CD14-positive monocyte (primary cell): ENCODE results near the gene SCMH1. TPM values are rescaled to one million over a fixed set of nuclear protein-coding genes. Genes with fewer than 3 reads are reported as not detected.
"Not testable (repeated sequence)": the region's sequence is repeated elsewhere in the genome, so short reads cannot be mapped to it uniquely, and the experiment has no call there.

Source experiments
- DNase-seq, 3 donors: peaks; one replicate each; pipeline ENCODE4 v3.0.0-alpha.2; 2011 to 2022
- H2AFZ ChIP-seq: 2 replicates; pipeline ENCODE4 v1.6.0; 2012; ENCODE audit warnings: mild to moderate bottlenecking, low read depth, low read length, inconsistent platforms; ENCODE audit not compliant: insufficient read depth, poor library complexity, severe bottlenecking
- H3K27ac ChIP-seq, 2 donors: 1 replicate in 1 of 2; 2 replicates in 1 of 2; pipeline ENCODE4 v1.5.1; 2012 to 2013; ENCODE audit warnings: low read length in 2 of 2, control low read depth in 1 of 2, inconsistent platforms in 1 of 2, low read depth in 1 of 2, mild to moderate bottlenecking in 1 of 2
- H3K27me3 ChIP-seq, 2 donors: one replicate each; pipeline versions ENCODE4 v1.6.0 to v1.6.1; 2011 to 2013; ENCODE audit warnings: low read length in 2 of 2; ENCODE audit not compliant: control insufficient read depth in 2 of 2, insufficient read depth in 2 of 2
- H3K36me3 ChIP-seq, 2 donors: replicated peaks in 1 of 2; 1 replicate in 1 of 2; 2 replicates in 1 of 2; pipeline versions ENCODE4 v1.5.1 to v1.6.1; 2012 to 2013; ENCODE audit warnings: low read length in 2 of 2, control low read depth in 1 of 2, inconsistent platforms in 1 of 2, mild to moderate bottlenecking in 1 of 2; ENCODE audit not compliant: insufficient read depth in 2 of 2, control insufficient read depth in 1 of 2
- H3K4me1 ChIP-seq, 2 donors: 1 replicate in 1 of 2; 2 replicates in 1 of 2; pipeline versions ENCODE4 v1.5.1 to v1.6.1; 2012 to 2013; ENCODE audit warnings: low read length in 2 of 2, control low read depth in 1 of 2, inconsistent platforms in 1 of 2, mild to moderate bottlenecking in 1 of 2, moderate library complexity in 1 of 2; ENCODE audit not compliant: insufficient read depth in 2 of 2, control insufficient read depth in 1 of 2
- H3K4me2 ChIP-seq: replicated peaks from 2 replicates; pipeline ENCODE3; 2012; ENCODE audit warnings: low read length, moderate library complexity, mild to moderate bottlenecking; ENCODE audit not compliant: poor library complexity, severe bottlenecking; ENCODE audit errors: extremely low read depth
- H3K4me3 ChIP-seq, 3 experiments: fragments of 200-600 bp in 1 of 3; sonication (generic) in 1 of 3; replicated peaks in 1 of 3; 1 replicate in 2 of 3; 2 replicates in 1 of 3; pipeline ENCODE4 v1.5.1; 2011 to 2013; ENCODE audit warnings: low read length in 3 of 3, mild to moderate bottlenecking in 3 of 3, control low read depth in 2 of 3, low read depth in 2 of 3, inconsistent platforms in 1 of 3, moderate library complexity in 1 of 3
- H3K79me2 ChIP-seq: 2 replicates; pipeline ENCODE4 v1.6.0; 2012; ENCODE audit warnings: mild to moderate bottlenecking, control low read depth, inconsistent platforms, low read length, moderate library complexity; ENCODE audit not compliant: insufficient read depth
- H3K9ac ChIP-seq: 2 replicates; pipeline ENCODE4 v1.6.0; 2017; ENCODE audit warnings: low read length, mild to moderate bottlenecking; ENCODE audit not compliant: insufficient read depth, poor library complexity, severe bottlenecking
- H3K9me3 ChIP-seq, 2 donors: replicated peaks in 1 of 2; 1 replicate in 1 of 2; 2 replicates in 1 of 2; pipeline versions ENCODE4 v1.5.1 to v1.6.1; 2012 to 2013; ENCODE audit warnings: low read length in 2 of 2, control low read depth in 1 of 2; ENCODE audit not compliant: control insufficient read depth in 1 of 2, insufficient read depth in 1 of 2
- H4K20me1 ChIP-seq: 2 replicates; pipeline ENCODE4 v1.6.0; 2012; ENCODE audit warnings: mild to moderate bottlenecking, low read length, control low read depth, moderate library complexity; ENCODE audit not compliant: insufficient read depth
- H3K27ac Mint-ChIP-seq, 7 donors: one replicate each; pipeline ENCODE4 v1.8.0; 2020; ENCODE audit warnings: mild to moderate bottlenecking in 7 of 7, mixed read lengths in 7 of 7, moderate library complexity in 6 of 7, inconsistent platforms in 2 of 7
- H3K27me3 Mint-ChIP-seq, 3 donors: one replicate each; pipeline ENCODE4 v1.8.0; 2021 to 2022; ENCODE audit warnings: low read depth in 3 of 3, mild to moderate bottlenecking in 3 of 3, mixed read lengths in 3 of 3, moderate library complexity in 3 of 3, inconsistent platforms in 1 of 3
- H3K36me3 Mint-ChIP-seq, 2 donors: one replicate each; pipeline ENCODE4 v1.8.0; 2020; ENCODE audit warnings: mixed read lengths in 2 of 2, inconsistent platforms in 1 of 2, mild to moderate bottlenecking in 1 of 2
- H3K4me1 Mint-ChIP-seq: one replicate; pipeline ENCODE4 v1.8.0; 2020; ENCODE audit warnings: mild to moderate bottlenecking, mixed read lengths
- H3K4me3 Mint-ChIP-seq, 2 donors: one replicate each; pipeline ENCODE4 v1.8.0; 2020; ENCODE audit warnings: mild to moderate bottlenecking in 2 of 2, mixed read lengths in 2 of 2, moderate library complexity in 1 of 2
- H3K9me3 Mint-ChIP-seq, 7 donors: one replicate each; pipeline ENCODE4 v1.8.0; 2020 to 2022; ENCODE audit warnings: mixed read lengths in 7 of 7, mild to moderate bottlenecking in 6 of 7, moderate library complexity in 6 of 7, inconsistent platforms in 2 of 7
- WGBS: methylation state at CpG from one replicate; pipeline ENCODE4 v1.1.5; 2013; ENCODE audit warnings: missing lambda C conversion rate; ENCODE audit not compliant: insufficient coverage; 5-methylcytosine and 5-hydroxymethylcytosine counted together
- intact Hi-C, 2 donors: fragments of 100-400 bp; cut with micrococcal nuclease; formaldehyde crosslinking; loops; one replicate each; pipeline versions ENCODE4 v1.15.0 to v1.15.1; 2023
- polyA plus RNA-seq, 3 donors: library from polyadenylated mRNA; depleted of rRNA in 1 of 3; unstranded in 2 of 3; stranded (reverse) in 1 of 3; fragments of 300-500 nt in 2 of 3; fragments of >200 nt in 1 of 3; fragmentation: Illumina TruSeq in 2 of 3; gene quantifications; 1 replicate in 2 of 3; 2 replicates in 1 of 3; pipeline ENCODE4 v1.2.3, GENCODE V29; 2012 to 2021
- TF ChIP-seq, protein P1 (sequence below): fragments of 200-600 bp; IDR thresholded peaks from one replicate; pipeline ENCODE4 v1.8.0; 2022; ENCODE audit warnings: antibody characterized with exemption, mild to moderate bottlenecking

SCMH1 gene
- polyA plus RNA-seq, 3 donors: 0.66 to 12.7 (median 0.74) TPM

DNA sequence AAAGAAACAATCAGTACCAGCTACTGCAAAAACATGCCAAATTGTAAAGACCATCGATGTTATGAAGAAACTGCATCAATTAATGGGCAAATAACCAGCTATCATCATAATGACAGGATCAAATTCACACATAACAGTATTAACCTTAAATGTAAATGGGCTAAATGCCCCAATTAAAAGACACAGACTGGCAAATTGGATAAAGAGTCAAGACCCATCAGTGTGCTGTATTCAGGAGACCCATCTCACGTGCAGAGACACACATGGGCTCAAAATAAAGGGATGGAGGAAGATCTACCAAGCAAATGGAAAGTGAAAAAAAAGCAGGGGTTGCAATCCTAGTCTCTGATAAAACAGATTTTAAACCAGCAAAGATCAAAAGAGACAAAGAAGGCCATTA, 35.1 kb downstream of the SCMH1 start:
- H4K20me1 ChIP-seq, H3K9ac ChIP-seq, DNase-seq, H3K4me1 ChIP-seq, H3K27ac Mint-ChIP-seq, H3K27ac ChIP-seq, H3K27me3 Mint-ChIP-seq, intact Hi-C loops, H2AFZ ChIP-seq, H3K4me3 ChIP-seq, H3K4me2 ChIP-seq, H3K4me3 Mint-ChIP-seq, H3K27me3 ChIP-seq, H3K36me3 ChIP-seq: not testable (repeated sequence)
- WGBS: no CpG with 5 or more reads among the region's 2 CpGs
- H3K36me3 Mint-ChIP-seq: peaks cover 12 to 28% of the 10 kb centered on the region in 2 donors
- peaks cover 18% of the 10 kb centered on the region for H3K4me1 Mint-ChIP-seq
- peaks cover 9 to 21% (median 18%) of the 10 kb centered on the region in 7 donors for H3K9me3 Mint-ChIP-seq
- Histone ChIP-seq H3K9me3 (peaks cover 8 to 18% of the 10 kb centered on the region in 2 donors), H3K79me2 (peaks cover 10% of the 10 kb centered on the region)

DNA sequence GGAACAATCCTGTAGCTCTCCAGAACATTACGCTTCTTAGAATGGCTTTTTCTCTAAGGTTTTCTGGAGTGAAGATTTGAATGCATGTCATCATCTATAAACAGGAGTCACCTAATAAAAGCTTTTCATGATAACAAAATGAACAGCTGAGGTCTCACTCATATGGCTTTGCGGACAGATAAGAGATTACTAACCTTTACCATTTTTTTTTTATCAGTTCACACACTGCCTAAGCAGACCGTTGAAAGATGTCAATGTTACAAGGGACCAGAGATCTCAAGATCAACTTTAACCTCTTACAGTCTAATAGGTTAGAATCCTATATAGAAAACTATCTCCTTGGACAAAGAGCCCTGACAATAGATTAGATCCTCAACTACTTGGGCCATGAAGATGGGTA, 41.4 kb downstream of the SCMH1 start:
- H3K4me3 Mint-ChIP-seq: no peak overlapping the region
- DNase-seq: no peak
- Histone ChIP-seq H4K20me1 (no peaks in the 10 kb centered on the region), H3K9me3 (peaks cover 8 to 18% of the 10 kb centered on the region in 2 donors), H3K9ac (no peak overlapping the region), H3K27ac (no peak overlapping the region), H2AFZ (no peak overlapping the region), H3K4me2 (no peak overlapping the region), H3K36me3 (no peaks in the 10 kb centered on the region), H3K4me1 (no peaks in the 10 kb centered on the region), H3K4me3 (no peak overlapping the region), H3K79me2 (peaks cover 17% of the 10 kb centered on the region), H3K27me3 (no peaks in the 10 kb centered on the region)
- H3K27ac Mint-ChIP-seq: no peak overlapping the region
- peaks cover 5 to 22% of the 10 kb centered on the region in 2 donors for H3K36me3 Mint-ChIP-seq
- TF ChIP-seq, protein P1, sequence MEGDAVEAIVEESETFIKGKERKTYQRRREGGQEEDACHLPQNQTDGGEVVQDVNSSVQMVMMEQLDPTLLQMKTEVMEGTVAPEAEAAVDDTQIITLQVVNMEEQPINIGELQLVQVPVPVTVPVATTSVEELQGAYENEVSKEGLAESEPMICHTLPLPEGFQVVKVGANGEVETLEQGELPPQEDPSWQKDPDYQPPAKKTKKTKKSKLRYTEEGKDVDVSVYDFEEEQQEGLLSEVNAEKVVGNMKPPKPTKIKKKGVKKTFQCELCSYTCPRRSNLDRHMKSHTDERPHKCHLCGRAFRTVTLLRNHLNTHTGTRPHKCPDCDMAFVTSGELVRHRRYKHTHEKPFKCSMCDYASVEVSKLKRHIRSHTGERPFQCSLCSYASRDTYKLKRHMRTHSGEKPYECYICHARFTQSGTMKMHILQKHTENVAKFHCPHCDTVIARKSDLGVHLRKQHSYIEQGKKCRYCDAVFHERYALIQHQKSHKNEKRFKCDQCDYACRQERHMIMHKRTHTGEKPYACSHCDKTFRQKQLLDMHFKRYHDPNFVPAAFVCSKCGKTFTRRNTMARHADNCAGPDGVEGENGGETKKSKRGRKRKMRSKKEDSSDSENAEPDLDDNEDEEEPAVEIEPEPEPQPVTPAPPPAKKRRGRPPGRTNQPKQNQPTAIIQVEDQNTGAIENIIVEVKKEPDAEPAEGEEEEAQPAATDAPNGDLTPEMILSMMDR: no peak
- intact Hi-C loops: no loop called here
- H3K9me3 Mint-ChIP-seq: peaks cover 6 to 18% (median 12%) of the 10 kb centered on the region in 7 donors
- no CpG with 5 or more reads among the region's 3 CpGs for WGBS
- H3K4me1 Mint-ChIP-seq: peaks cover 3% of the 10 kb centered on the region
- H3K27me3 Mint-ChIP-seq: no peaks in the 10 kb centered on the region
